ENCODE measurements around the gene RASSF10. TPM values are rescaled to one million over a fixed set of nuclear protein-coding genes. Genes with fewer than 3 reads are reported as not detected.

Gene RASSF10
- total and polyA plus RNA-seq, 2 donors (not counting 1 experiment from before 2014, with no cell fraction given), result not detected

- Mint-ChIP-seq H3K9me3 (ENCODE audit: insufficient read depth) (no peaks in the 10 kb centered on the region), H3K27me3 (peaks cover 19% of the 10 kb centered on the region), H3K27ac (no peak overlapping the region), H3K4me3 (no peak overlapping the region), H3K4me1 (no peaks in the 10 kb centered on the region)
- Histone ChIP-seq H3K27me3 (replicated peaks in 1 of 4; ENCODE audit: control extremely low read depth in 1 of 4, control insufficient read depth in 3 of 4, insufficient read depth in 4 of 4, low read length in 3 of 4) (peaks cover 0 to 2% (median 0%) of the 10 kb centered on the region in 4 experiments), H3K9me3 (ENCODE audit: control extremely low read depth in 1 of 3, control insufficient read depth in 2 of 3, insufficient read depth in 1 of 3, low read length in 2 of 3) (no peaks in the 10 kb centered on the region), H4K20me1 (ENCODE audit: control insufficient read depth, insufficient read depth, low read length, poor library complexity, severe bottlenecking) (no peaks in the 10 kb centered on the region), H3K27ac (ENCODE audit: low read length in 2 of 2) (no peak overlapping the region), H3K4me1 (ENCODE audit: control insufficient read depth in 2 of 2, insufficient read depth in 2 of 2, low read length in 2 of 2) (no peaks in the 10 kb centered on the region), H3K4me2 (replicated peaks; ENCODE audit: low read depth, low read length, poor library complexity, severe bottlenecking) (no peak overlapping the region), H3K4me3 (ENCODE audit: control extremely low read depth in 1 of 5, extremely low read depth in 1 of 5, insufficient read depth in 1 of 5, low read depth in 2 of 5, low read length in 4 of 5) (no peak overlapping the region), H2AFZ (ENCODE audit: insufficient read depth, low read depth, low read length, poor library complexity, severe bottlenecking) (no peak overlapping the region), H3K79me2 (ENCODE audit: control insufficient read depth, insufficient read depth, low read length) (no peaks in the 10 kb centered on the region), H3K9ac (ENCODE audit: low read length) (no peak overlapping the region), H3K36me3 (replicated peaks in 1 of 2; ENCODE audit: control extremely low read depth in 1 of 2, control insufficient read depth in 1 of 2, extremely low read depth in 1 of 2, insufficient read depth in 2 of 2, low read length in 1 of 2) (no peaks in the 10 kb centered on the region)
- ATAC-seq (ENCODE audit: low read depth) (no peak), DNase-seq (no peak)
- CTCF ChIA-PET, result no interaction called here
- 86% methylated on average over 1 of the region's 7 CpGs for WGBS (ENCODE audit: insufficient coverage)
- POLR2A ChIA-PET, result no interaction called here
- TF ChIP-seq EZH2 (IDR thresholded peaks at IDR 0.05; ENCODE audit: borderline replicate concordance, insufficient read depth, low read depth, low read length, poor library complexity, severe bottlenecking), result no peak
- TF ChIP-seq CTCF (IDR thresholded peaks at IDR 0.05), result no peak
- intact Hi-C loops (cut with micrococcal nuclease), result no loop called here
Observed at GRCh38 chr11:13038366-13038765, 29.2 kb downstream of the RASSF10 start.

GRCh38 chr11:13039126-13039525 lies 30.0 kb downstream of the RASSF10 start:
- H3K4me3 ChIP-seq (ENCODE audit: control extremely low read depth in 1 of 5, extremely low read depth in 1 of 5, insufficient read depth in 1 of 5, low read depth in 2 of 5, low read length in 4 of 5), result no peak overlapping the region
- no peaks in the 10 kb centered on the region for H4K20me1 ChIP-seq (ENCODE audit: control insufficient read depth, insufficient read depth, low read length, poor library complexity, severe bottlenecking)
- no peak overlapping the region for H3K9ac ChIP-seq (ENCODE audit: low read length)
- no peaks in the 10 kb centered on the region for H3K9me3 ChIP-seq (ENCODE audit: control extremely low read depth in 1 of 3, control insufficient read depth in 2 of 3, insufficient read depth in 1 of 3, low read length in 2 of 3)
- H2AFZ ChIP-seq (ENCODE audit: insufficient read depth, low read depth, low read length, poor library complexity, severe bottlenecking), result no peak overlapping the region
- H3K4me1 ChIP-seq (ENCODE audit: control insufficient read depth in 2 of 2, insufficient read depth in 2 of 2, low read length in 2 of 2), result no peaks in the 10 kb centered on the region
- intact Hi-C loops (cut with micrococcal nuclease), result no loop called here
- H3K27ac Mint-ChIP-seq, result no peak overlapping the region
- ATAC-seq (ENCODE audit: low read depth) (no peak), DNase-seq (no peak)
- H3K27me3 Mint-ChIP-seq, result peaks cover 19% of the 10 kb centered on the region
- H3K27ac ChIP-seq (ENCODE audit: low read length in 2 of 2), result no peak overlapping the region
- H3K79me2 ChIP-seq (ENCODE audit: control insufficient read depth, insufficient read depth, low read length), result no peaks in the 10 kb centered on the region
- no peak overlapping the region for H3K4me2 ChIP-seq (replicated peaks; ENCODE audit: low read depth, low read length, poor library complexity, severe bottlenecking)
- no peaks in the 10 kb centered on the region for H3K36me3 ChIP-seq (replicated peaks in 1 of 2; ENCODE audit: control extremely low read depth in 1 of 2, control insufficient read depth in 1 of 2, extremely low read depth in 1 of 2, insufficient read depth in 2 of 2, low read length in 1 of 2)
- ChIA-PET POLR2A (no interaction called here), CTCF (no interaction called here)
- H3K9me3 Mint-ChIP-seq (ENCODE audit: insufficient read depth), result no peaks in the 10 kb centered on the region
- 91% methylated on average over 4 of the region's 5 CpGs for WGBS (ENCODE audit: insufficient coverage)
- TF ChIP-seq CTCF (IDR thresholded peaks at IDR 0.05), result no peak
- TF ChIP-seq EZH2 (IDR thresholded peaks at IDR 0.05; ENCODE audit: borderline replicate concordance, insufficient read depth, low read depth, low read length, poor library complexity, severe bottlenecking), result no peak
- peaks cover 0 to 2% (median 0%) of the 10 kb centered on the region in 4 experiments for H3K27me3 ChIP-seq (replicated peaks in 1 of 4; ENCODE audit: control extremely low read depth in 1 of 4, control insufficient read depth in 3 of 4, insufficient read depth in 4 of 4, low read length in 3 of 4)
- H3K4me1 Mint-ChIP-seq, result no peaks in the 10 kb centered on the region
- no peak overlapping the region for H3K4me3 Mint-ChIP-seq

Data from B cell (primary cell).